NCI-H1436 (cell line): ENCODE measurements around the gene PEPD.

ENCODE experiments used
- DNase-seq: peaks from one replicate; lab custom pipeline; 2025; lab: John Stamatoyannopoulos, UW

Gene PEPD

DNA sequence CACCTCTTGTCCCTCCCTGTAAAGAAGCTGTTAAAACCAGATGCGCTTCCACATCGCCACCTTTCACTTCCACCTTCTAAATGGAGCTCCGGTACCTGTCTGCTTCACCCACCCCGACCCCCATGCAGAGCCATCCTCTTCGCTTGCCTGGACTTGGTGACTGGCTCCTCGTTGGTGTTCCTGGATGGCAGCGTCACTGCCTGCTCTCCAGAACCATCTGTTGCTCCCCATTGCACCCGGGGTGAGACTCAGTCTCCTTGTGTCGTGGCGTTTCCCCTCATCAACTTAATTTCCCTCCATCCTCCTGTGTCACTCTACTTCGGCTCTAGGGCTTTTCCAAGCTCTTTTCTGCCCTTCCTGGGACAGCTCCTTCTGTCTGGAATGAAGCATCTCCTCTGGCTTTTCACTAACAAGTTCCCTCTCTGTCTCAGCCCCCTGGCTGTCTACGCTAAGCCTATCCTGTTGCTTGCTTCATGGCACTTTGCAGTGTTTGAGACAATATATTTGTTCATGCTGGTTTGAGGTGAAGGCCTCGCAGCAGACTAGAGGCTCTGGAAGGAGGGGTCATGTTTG lies 137.8 kb downstream of the PEPD start:
- DNase-seq: no peak

DNA sequence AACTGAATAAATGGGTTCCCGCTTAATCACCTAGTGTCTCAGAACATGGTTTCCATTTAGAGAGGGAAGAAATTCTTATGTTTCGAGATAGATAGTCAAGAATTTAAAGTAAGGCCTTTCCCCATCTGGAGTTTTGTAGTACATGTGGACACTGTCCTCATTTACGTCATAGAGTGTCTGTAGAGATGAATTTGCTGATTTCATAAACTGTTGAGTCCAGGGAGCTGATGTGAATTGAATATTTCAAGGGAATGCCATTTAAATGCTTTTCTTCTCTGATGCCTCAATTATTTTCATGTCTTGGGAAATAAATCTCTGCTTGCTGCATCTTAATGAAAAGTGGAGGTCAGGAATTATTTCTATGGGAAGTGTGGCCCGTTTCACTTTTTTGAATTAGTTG lies 138.6 kb downstream of the PEPD start:
- no peak for DNase-seq

DNA sequence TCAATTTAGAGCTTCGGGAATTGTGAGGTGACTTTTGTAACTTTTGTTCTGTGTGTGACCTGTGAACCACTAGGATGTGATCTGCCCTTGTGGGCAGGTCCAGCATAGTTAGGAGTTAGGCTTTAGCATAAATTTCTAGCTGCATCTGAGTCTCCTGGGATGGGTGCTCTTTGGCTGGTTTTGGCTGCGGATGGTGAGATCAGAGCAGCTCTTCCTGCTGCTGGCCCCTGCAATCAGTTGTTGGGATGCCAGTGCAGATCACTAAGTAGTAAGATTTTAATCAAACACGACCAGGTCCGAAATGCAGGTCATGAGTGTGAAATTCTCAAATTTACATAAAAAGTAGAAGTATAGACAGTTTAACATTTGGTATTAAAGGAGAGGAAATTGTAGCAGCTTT lies 139.6 kb downstream of the PEPD start:
- no peak for DNase-seq

DNA sequence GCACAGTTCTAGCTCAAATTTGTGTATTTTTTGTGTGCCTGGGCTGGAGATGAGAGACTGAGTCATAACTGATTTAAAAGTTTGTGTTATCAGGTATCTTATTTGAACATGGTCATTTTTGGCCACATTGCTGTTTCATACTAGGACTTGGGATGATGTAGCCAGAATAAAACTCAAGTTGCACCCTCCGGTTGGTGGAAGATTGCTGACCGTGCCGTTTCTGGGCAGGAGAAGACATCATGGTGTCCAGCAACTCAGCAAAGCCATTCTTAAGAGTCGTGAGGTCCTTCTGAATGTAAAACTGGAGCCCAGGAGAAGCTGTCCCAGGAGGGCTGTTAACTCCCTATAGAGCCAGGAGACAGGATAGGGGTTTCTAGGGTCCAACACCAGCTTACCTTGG lies 140.5 kb downstream of the PEPD start:
- DNase-seq: no peak

DNA sequence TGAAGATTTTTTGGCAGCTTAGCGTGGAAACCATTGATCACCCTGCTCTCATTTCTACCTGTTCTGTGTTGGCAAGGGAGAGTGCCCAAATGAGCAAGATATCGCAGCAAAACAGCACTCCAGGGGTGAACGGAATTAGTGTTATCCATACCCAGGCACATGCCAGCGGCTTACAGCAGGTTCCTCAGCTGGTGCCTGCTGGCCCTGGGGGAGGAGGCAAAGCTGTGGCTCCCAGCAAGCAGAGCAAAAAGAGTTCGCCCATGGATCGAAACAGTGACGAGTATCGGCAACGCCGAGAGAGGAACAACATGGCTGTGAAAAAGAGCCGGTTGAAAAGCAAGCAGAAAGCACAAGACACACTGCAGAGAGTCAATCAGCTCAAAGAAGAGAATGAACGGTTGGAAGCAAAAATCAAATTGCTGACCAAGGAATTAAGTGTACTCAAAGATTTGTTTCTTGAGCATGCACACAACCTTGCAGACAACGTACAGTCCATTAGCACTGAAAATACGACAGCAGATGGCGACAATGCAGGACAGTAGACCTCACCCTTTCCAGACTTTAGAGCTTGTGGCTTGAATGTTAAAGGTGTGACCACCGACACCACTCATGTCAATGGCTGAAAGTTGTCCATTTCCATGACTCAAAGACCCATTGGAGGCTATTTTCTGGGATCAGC lies 142.3 kb downstream of the PEPD start:
- no peak for DNase-seq

DNA sequence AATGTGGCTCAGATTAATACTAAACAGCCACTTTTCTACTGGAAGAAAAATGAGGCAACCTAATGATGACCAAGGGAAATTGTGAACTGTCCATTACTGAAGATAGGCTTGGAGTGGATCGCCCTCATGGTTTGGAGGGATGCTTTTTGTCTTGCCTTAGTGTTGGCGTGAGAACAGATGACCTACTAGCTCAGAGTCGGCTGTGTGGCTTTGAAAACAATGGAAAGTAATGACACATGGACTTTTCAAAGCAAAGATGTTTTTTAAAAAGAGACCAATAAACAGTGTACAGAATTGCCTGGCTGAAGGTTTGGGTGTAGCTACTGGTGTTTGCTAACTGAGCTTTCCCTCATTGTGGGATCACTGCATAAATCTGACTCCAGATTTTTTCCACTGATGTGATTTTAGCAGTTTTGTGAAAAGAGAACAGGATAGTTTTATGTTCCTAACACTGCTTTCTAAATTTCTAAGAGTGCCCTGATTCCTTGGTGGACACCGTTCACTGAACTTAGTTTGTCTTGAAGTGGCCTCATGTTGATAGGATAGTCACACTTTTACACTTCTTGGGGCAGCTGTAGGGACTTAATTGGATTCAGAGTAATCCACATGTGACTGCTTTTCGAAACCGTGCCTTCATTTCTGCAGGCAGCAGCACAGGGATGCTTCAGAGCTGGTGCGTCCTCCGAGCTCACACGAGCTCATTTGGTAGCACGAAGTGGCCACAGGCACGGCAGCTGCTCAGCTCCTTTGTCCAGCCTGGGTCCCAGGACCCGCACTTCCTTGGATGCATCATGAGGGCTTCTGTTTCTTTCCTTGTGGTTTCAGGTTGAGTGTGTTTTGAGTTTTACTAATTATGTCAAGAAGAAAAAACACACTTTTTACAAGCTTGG lies 143.8 kb downstream of the PEPD start:
- no peak for DNase-seq

DNA sequence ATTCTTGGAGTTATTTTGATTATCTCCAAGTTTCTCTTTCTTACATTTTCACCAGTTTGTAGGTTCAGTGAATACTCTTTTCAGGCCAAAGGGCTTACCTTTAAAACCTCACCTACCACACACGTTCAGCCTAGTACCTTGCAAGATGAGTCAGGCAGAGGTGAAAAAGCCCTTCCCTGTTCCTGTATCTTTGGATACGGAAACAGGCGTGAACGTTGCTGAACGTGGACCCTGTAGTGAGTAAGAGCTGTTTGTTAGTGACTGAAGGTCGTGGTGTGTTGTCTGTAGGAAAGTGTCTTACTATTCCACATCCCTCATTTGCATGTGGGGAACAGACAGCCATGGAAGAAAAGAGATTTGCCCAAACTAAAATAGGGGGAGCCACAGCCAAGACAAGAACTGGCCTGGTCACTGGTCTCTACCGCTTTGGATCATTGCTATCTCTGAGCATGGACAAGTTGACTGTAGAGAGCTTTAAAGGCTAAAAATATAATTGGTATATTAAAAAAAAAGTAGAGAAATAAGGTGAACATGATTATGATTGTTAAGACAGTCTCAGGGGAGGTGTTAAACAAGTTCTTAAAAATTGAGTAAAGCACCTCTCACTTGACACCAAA lies 144.5 kb downstream of the PEPD start:
- no peak for DNase-seq

DNA sequence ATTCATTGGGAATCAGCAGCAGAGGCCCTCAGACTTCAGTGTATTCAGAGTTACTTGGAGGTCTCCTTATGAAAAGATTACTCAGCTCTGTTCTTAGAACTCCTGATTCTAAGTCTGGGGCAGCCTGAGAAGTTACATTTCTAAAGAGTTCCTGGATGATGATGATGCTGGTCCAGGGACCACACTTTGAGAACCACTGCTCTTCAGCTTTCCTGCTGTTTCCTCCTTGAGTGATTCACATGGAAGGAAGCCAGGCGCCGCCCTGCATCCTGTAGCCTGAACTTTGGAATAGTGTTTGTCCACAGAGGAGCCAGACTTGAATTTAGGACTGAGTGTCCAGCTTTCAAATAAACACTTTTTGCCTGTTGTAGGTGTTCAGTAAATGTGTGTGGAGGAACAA lies 145.2 kb downstream of the PEPD start:
- no peak for DNase-seq

DNA sequence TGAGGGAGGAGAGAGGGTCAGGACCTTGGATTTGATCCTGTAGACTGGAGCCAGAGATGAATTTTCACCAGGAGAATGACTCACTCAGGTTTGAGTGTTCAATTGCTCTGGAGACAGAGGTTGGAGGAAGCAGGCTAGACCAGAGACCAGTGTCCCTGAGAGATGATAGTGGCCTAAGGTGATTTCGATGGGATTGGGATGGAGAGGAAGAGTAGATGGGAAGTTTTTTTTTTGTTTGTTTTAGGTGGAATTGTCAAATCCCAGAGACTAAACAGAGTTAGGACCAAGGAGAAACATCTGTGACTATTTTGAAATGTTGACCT lies 145.8 kb downstream of the PEPD start:
- DNase-seq: no peak

DNA sequence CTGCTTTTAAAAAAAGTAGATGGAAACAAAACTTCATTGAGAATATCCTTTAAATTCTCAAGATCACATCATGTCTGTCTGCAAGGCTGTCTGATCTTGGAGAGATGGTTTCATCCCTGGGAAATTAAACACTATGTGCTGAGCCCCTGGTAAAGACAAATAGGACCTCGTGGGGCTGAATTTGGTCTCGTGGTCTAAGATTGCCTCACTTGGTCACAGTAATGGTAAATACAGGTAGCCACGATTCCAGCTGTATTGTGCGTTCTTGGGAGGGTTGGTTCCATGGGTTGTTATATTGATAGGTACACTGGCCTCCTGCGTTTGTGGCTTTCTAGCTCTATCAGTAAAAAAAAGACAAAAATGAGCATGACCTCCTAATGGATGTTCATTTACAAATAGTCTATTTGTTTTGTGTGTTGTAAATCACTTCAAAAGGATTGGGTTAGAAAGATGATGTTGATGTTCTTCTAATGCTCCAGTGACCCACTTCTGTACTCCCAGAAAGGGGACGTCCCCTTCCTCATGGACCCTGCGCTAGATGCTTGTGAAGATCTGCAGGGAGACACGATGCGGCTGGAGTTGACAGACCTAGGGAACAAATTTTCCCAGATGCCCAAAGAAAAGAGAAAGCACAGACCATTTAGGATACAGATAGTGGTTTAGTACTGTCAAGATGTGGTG lies 146.3 kb downstream of the PEPD start:
- no peak for DNase-seq

DNA sequence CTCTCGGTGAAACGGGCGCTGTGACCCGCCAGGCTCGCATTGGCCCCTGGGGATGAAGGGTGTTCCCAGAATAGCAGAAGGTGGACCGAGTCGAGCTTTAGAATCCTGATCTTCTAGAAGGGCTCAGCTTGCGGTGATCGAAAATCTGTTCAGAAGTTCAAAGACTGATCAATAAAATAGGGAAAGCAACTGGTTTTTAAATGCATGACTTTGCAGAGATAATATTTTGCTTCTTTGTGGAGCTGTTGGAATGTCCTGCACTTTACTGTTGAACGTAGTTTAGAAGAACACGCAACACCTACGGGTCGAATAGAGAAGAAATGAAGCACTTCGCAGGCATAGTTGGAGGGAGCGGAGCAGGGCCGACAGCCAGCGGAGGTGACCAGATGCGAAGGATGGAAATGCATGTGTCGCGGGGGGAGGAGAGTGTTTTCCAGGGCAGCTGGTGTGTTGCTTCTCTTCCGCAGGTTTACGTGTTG lies 147.3 kb downstream of the PEPD start:
- DNase-seq: no peak

DNA sequence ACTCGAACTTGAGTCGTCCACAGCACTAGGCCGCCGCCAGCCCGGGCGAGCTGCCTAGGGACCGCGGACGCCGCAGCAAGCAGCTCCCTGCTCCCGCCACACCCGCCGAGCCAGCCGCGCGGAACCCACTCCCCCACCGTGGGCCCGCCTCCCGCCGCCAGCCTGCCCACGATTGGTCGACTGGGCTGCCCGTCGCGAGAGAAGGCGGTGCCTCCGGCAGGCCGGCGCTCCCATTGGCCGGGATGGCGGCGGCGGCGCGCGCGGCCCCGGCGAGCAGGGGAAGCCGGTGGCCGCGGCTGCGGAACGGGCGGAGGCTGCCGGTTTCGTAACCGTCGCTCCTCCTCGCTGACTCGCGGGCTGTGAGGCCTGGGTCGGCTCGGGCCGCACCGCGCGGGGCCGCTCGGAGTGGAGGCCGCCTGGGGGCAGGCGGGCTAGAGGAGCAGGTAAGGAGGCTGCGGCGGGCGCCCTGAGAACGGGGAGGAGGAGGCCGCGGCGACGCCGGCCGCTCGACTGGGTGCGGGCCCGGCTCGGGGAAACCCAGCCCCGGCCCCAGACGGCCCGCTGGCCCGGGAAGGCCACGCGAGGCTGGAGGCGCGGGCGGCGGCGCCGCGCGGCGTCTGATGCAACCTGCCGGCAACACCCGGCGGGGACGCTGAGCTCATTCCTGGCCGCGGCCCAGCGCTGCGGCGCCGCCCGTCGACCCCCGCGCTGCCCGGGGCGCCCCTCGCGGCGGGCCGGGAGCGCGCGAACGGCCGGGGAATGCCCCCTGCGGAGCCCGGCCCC lies 147.9 kb downstream of the PEPD start, which contains the start of gene CEBPG:
CEBPG (plus strand) TSS at position 257 of the 783 bp plus-strand sequence. CDS start 5,531 bp downstream, outside the sequence.
- peak; percentile 80 for DNase-seq

DNA sequence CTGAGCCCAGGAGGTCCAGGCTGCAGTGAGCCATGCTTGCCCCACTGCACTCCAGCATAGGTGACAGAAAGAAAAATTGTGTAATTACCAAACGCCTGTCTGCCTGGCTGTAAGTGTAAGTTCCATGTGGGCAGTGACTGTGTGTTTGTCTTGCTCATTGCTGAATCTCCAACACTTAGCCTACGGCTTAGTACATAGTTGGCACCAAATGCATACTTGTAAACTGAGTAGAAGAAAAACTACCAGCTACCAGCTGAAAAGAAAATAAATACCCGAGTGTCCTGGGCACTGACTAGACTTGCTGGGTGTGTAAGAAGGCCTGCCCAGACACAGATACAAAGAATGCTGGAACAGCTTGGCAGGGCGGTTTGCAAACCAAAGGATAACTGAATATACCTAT lies 150.8 kb downstream of the PEPD start:
- no peak for DNase-seq

DNA sequence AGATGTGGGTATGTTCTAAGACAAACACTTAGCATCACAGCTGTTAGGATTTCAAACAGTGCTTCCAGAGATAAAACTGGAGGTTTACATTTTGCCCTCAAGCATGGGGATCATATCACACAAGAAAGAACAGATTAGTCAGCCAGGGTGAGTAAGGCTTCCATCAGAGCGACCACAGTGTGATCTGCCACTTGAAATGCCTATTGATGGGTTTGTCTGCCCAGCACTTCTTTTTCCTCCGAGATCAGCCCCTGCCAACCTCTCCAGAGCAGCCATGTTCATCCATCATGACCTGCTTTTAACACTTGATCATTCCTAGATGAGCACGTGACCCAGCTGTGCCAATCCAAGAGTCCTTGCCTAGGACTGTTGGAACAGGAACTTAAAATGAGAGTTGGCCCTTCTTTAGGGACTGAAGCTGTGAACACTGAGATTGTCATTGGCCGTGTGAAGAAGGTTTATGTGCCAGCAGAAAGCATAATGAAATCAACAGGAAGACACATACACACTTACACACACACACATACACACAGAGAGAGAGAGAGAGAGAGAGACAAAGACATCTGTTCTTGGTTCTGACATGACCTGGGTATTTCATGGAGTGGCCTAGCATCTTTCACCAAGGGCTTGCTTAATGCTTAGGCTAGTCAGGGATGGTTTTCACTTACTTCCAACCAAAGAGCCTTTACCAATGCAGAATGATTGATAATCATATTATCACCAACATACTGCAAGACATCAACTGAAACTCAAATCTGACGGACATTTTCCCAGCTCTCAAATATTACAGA lies 153.3 kb downstream of the PEPD start:
- no peak for DNase-seq

DNA sequence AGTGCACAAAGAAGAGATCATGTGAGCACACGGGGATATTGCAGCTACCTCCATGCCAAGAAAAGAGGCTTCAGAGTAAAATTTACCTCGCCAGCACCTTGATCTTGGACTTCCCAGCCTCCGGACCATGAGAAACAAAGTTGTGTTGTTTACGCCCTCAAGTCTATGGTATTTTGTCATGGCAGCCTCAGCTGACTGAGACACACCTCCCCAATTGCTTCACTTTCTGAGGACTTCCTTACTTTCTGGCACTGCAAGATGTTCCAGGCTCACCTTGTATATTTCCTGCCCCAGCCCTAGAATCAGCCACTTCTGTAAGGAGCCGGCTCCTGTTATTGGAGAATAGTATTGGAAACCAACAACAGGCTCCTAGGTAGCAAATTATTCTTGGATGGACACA lies 154.7 kb downstream of the PEPD start:
- no peak for DNase-seq

DNA sequence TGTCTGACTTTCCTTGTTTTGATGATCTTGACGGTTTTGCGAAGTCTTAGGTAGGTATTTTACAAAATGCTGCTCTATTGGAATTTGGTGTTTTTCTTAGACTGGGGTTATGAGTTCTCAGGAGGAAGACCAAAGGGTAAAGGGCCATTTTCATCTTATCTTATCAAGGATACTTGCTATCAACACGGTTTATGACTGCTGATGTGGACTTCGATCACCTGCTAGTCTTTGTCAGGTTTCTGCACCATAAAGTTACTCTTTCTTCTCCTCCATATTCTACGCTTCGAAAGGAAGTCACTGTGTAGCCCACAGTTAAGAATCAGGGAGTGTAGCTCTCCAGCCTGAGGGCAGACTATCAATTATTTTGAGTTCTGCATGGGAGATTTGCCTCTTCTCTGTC lies 155.5 kb downstream of the PEPD start:
- DNase-seq: no peak

DNA sequence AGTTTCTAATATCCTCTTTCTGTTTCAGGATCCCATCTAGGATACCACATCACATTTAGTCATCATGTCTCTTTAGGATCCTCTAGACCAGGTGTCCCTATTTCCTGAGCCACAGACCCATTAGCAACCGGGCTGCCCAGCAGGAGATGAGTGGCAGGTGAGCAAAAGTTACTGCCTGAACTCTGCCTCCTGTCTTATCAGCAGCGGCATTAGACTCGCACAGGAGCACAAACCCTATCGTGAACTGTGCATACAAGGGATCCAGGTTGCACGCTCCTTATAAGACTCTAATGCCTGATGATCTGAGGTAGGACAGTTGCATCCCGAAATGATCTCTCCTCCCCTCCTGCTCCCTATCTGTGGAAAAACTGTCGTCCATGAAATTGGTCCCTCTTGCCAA lies 155.9 kb downstream of the PEPD start:
- no peak for DNase-seq

DNA sequence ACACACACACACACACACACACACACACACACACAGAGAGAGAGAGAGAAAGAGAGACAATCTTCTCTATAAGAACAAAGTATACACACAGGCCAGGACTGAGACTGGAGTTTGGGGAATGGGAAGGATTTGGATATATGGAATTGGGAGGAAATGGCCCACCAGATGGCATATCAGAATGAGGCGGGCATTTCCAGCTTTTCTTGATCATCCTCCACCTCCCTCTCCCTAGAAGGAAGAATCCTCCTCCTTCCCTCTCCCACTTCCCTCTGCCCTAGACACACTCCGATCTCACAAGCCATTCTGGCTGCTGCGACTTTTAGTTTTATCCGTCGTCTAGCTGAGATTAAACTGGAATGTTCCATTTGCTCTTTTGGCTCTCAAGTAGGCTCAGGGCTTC lies 158.1 kb downstream of the PEPD start:
- no peak for DNase-seq

DNA sequence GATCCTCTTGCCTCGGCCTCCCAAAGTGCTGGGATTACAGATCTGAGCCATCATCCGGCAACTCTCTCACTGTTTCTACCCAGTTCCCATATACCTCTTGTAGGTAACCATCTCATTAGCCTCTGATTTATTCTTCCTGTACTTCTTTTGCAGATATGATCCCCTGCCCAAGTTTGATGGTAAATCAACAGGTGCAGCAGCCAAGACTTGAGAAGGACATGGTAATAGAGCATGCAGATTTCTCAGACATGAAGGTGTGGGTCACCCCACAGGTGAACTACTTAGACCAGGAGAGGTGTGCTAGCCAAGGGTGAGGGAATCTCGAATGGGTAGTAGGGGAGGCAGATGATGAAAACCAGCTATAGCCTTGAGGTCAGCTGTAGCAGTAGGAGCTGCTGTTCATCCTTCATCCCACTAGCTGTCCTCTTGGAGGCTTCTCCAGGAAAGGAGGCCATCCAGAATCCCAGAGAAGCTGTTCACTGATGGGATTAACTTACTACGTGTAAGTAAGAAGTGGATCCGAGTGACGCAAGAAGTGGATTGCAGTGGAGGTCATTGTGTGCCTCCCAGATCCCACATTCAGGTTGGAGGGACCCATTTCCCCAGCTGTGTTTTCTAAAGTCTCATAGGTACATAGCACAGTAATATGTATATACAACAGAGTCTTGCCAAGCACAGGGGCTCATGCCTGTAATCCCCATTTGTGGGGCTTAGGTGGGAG lies 158.9 kb downstream of the PEPD start:
- DNase-seq: no peak

DNA sequence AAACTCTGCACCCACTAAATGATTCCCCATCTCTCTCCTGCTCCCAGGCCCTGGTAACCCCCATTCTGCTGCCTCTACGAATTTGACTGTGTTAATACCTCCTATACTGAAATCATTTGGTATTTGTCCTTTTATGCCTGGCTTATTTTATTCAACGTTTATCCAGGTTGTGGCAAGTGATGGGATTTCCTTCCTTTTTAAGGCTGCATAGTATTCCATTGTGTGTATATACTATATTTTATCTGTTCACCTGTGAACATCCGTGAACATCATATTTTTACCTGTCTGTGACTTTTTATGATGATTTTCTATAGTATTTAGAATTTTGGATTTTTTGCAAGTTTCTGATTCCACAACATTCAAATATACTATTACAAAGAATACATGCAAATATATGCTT lies 162.0 kb downstream of the PEPD start:
- DNase-seq: no peak
